Measurements from ENCODE around the gene MANSC4. TPM values are rescaled to one million over a fixed set of nuclear protein-coding genes. Genes with fewer than 3 reads are reported as not detected.

MANSC4 gene
- total and polyA plus RNA-seq, 2 experiments from 2014 or later: not detected

DNA sequence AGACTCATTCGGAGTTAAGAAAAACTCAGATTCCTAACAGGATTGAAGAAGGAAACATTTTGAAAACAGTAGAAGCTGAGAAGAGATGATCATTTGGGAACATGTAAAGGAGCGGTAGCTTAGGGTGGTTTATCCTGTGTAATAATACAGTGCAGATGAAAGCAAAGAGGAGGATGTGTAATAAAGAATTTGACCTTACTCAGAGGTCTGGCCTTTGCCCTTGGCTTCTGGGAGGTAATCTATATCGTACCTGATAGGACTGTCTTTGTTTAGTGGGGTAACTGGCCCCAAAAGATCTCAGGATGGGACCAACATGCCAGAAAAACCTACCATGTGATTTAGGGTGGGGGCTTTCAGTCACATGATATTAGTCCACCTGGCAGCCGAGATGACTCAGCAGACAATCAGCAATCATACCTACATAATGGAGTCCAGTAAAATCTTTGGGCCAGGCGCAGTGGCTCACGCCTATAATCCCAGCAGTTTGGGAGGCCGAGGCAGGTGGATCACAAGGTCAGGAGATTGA lies 23.3 kb downstream of the MANSC4 start (continued):
- TF ChIP-seq, protein P1, sequence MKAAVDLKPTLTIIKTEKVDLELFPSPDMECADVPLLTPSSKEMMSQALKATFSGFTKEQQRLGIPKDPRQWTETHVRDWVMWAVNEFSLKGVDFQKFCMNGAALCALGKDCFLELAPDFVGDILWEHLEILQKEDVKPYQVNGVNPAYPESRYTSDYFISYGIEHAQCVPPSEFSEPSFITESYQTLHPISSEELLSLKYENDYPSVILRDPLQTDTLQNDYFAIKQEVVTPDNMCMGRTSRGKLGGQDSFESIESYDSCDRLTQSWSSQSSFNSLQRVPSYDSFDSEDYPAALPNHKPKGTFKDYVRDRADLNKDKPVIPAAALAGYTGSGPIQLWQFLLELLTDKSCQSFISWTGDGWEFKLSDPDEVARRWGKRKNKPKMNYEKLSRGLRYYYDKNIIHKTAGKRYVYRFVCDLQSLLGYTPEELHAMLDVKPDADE (IDR thresholded peaks at IDR 0.05): no peak
- TF ChIP-seq ZNF114 (CRISPR knock-in tag; IDR thresholded peaks at IDR 0.05) (no peak), EZH2phosphoT487 (IDR thresholded peaks at IDR 0.05; ENCODE audit: unreplicated experiment) (no peak), NANOG (IDR thresholded peaks at IDR 0.05; ENCODE audit: borderline replicate concordance) (no peak), JUNB (IDR thresholded peaks at IDR 0.05; ENCODE audit: unreplicated experiment) (no peak)
- TF ChIP-seq, protein P2, sequence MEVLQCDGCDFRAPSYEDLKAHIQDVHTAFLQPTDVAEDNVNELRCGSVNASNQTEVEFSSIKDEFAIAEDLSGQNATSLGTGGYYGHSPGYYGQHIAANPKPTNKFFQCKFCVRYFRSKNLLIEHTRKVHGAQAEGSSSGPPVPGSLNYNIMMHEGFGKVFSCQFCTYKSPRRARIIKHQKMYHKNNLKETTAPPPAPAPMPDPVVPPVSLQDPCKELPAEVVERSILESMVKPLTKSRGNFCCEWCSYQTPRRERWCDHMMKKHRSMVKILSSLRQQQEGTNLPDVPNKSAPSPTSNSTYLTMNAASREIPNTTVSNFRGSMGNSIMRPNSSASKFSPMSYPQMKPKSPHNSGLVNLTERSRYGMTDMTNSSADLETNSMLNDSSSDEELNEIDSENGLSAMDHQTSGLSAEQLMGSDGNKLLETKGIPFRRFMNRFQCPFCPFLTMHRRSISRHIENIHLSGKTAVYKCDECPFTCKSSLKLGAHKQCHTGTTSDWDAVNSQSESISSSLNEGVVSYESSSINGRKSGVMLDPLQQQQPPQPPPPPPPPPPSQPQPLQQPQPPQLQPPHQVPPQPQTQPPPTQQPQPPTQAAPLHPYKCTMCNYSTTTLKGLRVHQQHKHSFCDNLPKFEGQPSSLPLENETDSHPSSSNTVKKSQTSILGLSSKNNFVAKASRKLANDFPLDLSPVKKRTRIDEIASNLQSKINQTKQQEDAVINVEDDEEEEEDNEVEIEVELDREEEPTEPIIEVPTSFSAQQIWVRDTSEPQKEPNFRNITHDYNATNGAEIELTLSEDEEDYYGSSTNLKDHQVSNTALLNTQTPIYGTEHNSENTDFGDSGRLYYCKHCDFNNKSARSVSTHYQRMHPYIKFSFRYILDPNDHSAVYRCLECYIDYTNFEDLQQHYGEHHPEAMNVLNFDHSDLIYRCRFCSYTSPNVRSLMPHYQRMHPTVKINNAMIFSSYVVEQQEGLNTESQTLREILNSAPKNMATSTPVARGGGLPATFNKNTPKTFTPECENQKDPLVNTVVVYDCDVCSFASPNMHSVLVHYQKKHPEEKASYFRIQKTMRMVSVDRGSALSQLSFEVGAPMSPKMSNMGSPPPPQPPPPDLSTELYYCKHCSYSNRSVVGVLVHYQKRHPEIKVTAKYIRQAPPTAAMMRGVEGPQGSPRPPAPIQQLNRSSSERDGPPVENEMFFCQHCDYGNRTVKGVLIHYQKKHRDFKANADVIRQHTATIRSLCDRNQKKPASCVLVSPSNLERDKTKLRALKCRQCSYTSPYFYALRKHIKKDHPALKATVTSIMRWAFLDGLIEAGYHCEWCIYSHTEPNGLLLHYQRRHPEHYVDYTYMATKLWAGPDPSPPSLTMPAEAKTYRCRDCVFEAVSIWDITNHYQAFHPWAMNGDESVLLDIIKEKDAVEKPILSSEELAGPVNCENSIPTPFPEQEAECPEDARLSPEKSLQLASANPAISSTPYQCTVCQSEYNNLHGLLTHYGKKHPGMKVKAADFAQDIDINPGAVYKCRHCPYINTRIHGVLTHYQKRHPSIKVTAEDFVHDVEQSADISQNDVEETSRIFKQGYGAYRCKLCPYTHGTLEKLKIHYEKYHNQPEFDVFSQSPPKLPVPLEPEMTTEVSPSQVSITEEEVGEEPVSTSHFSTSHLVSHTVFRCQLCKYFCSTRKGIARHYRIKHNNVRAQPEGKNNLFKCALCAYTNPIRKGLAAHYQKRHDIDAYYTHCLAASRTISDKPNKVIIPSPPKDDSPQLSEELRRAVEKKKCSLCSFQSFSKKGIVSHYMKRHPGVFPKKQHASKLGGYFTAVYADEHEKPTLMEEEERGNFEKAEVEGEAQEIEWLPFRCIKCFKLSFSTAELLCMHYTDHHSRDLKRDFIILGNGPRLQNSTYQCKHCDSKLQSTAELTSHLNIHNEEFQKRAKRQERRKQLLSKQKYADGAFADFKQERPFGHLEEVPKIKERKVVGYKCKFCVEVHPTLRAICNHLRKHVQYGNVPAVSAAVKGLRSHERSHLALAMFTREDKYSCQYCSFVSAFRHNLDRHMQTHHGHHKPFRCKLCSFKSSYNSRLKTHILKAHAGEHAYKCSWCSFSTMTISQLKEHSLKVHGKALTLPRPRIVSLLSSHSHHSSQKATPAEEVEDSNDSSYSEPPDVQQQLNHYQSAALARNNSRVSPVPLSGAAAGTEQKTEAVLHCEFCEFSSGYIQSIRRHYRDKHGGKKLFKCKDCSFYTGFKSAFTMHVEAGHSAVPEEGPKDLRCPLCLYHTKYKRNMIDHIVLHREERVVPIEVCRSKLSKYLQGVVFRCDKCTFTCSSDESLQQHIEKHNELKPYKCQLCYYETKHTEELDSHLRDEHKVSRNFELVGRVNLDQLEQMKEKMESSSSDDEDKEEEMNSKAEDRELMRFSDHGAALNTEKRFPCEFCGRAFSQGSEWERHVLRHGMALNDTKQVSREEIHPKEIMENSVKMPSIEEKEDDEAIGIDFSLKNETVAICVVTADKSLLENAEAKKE (CRISPR knock-in tag; IDR thresholded peaks at IDR 0.05): no peak

DNA sequence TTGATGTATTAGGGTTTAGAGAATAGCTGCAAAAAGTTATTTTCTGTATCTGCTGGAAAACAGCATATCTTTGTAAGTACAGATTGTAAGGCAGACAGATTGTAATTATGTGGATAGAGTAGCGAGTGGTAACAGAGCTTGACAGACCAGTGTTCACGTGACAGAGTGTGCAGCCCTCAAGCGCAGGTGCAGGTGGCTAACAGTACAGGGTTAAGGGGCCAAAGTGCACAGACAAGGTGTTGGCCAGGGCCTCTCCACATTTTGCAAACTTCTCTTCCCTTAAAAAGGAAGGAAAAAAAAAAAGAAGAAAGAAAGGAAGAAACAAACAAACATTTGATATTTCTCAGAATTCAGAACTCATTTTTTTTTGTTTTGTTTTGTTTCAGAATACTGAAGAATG lies 25.2 kb downstream of the MANSC4 start:
- Histone ChIP-seq H3K4me1 (ENCODE audit: insufficient read depth) (no peaks in the 10 kb centered on the region), H2AFZ (no peak overlapping the region), H3F3A (replicated peaks; ENCODE audit: low read depth) (no peaks in the 10 kb centered on the region), H3K27me3 (ENCODE audit: insufficient read depth) (no peaks in the 10 kb centered on the region), H3K36me3 (ENCODE audit: insufficient read depth) (peaks cover 8% of the 10 kb centered on the region; the same call in 1 of the 2 replicates), H3K27ac (ENCODE audit: low read depth) (no peak overlapping the region), H4K20me1 (replicated peaks; ENCODE audit: insufficient read depth) (no peaks in the 10 kb centered on the region; the same call in 1 of the 2 replicates), H3K9me2 (ENCODE audit: insufficient read depth) (no peaks in the 10 kb centered on the region), H3K79me2 (replicated peaks; ENCODE audit: insufficient read depth) (no peaks in the 10 kb centered on the region), H3K4me2 (no peak overlapping the region), H3K4me3 (no peak overlapping the region)
- Mint-ChIP-seq H3K9me3 (no peaks in the 10 kb centered on the region), H3K4me3 (no peak overlapping the region), H3K27ac (no peak overlapping the region), H3K4me1 (peaks cover 3% of the 10 kb centered on the region; the same call in 1 of the 3 replicates), H3K36me3 (ENCODE audit: low read depth) (peaks cover 18% of the 10 kb centered on the region), H3K27me3 (ENCODE audit: insufficient read depth, low read depth, poor library complexity) (no peaks in the 10 kb centered on the region)
- ATAC-seq: no peak
- no peak for DNase-seq (ENCODE audit: low spot score)
- TF ChIP-seq NANOG (IDR thresholded peaks at IDR 0.05; ENCODE audit: borderline replicate concordance): no peak
- TF ChIP-seq, protein P1 (IDR thresholded peaks at IDR 0.05): no peak
